Upper lobe of left lung (tissue), 6 donors: ENCODE data around the gene WDFY3. TPM values are rescaled to one million over a fixed set of nuclear protein-coding genes. Genes with fewer than 3 reads are reported as not detected.

Experiments used
- ATAC-seq, 2 donors: fragments of 200-7000 bp; cut with Tn5 transposase; one replicate each; pipeline ENCODE4 v1.9.1; 2022; ENCODE audit warnings: mild to moderate bottlenecking in 2 of 2, moderate library complexity in 2 of 2; ENCODE audit not compliant: low FRiP score in 2 of 2
- DNase-seq, 2 donors: peaks; one replicate each; pipeline ENCODE4 v3.0.0-alpha.2; 2019 to 2020
- H3K27ac ChIP-seq, 4 donors: fragments of 200-600 bp; sonication (generic); one replicate each; pipeline ENCODE4 v1.5.1; 2016 to 2019
- H3K27me3 ChIP-seq, 4 donors: fragments of 200-600 bp; sonication (generic); one replicate each; pipeline ENCODE4 v1.5.1; 2017 to 2019
- H3K36me3 ChIP-seq, 4 donors: fragments of 200-600 bp; sonication (generic); one replicate each; pipeline ENCODE4 v1.5.1; 2016 to 2019
- H3K4me1 ChIP-seq, 4 donors: fragments of 200-600 bp; sonication (generic); one replicate each; pipeline ENCODE4 v1.5.1; 2018 to 2019
- H3K4me3 ChIP-seq, 4 donors: fragments of 200-600 bp; sonication (generic); one replicate each; pipeline ENCODE4 v1.5.1; 2017 to 2019; ENCODE audit warnings: mild to moderate bottlenecking in 2 of 4, moderate library complexity in 1 of 4
- H3K9me3 ChIP-seq, 4 donors: fragments of 200-600 bp; sonication (generic); one replicate each; pipeline ENCODE4 v1.5.1; 2018 to 2019
- EP300 ChIP-seq, 4 donors: sonication (generic); formaldehyde crosslinking; IDR thresholded peaks; one replicate each; pipeline ENCODE4 v1.5.1; 2017; ENCODE audit warnings: antibody characterized with exemption in 4 of 4, control low read depth in 2 of 4
- POLR2A ChIP-seq, 4 donors: fragments of 450-650 bp; IDR thresholded peaks; one replicate each; pipeline ENCODE4 v1.5.1; 2016 to 2017; ENCODE audit warnings: antibody characterized with exemption in 4 of 4, mild to moderate bottlenecking in 2 of 4
- POLR2AphosphoS5 ChIP-seq, 2 donors: sonication (generic); formaldehyde crosslinking; IDR thresholded peaks; one replicate each; pipeline ENCODE4 v1.5.1; 2017; ENCODE audit warnings: antibody characterized with exemption in 2 of 2
- WGBS, 2 donors: methylation state at CpG; one replicate each; pipeline ENCODE4 v1.1.5; 2017 to 2018; 5-methylcytosine and 5-hydroxymethylcytosine counted together
- total RNA-seq, 6 donors: library from RNA; depleted of rRNA in 4 of 6; stranded (reverse); fragments of >200 nt in 4 of 6; gene quantifications; one replicate each; pipeline versions ENCODE4 v1.1.0 to v1.2.1, GENCODE V29; 2016 to 2021
- TF ChIP-seq, protein P1 (sequence below), 6 experiments: fragments of 450-650 bp in 4 of 6; fragments of 200-600 bp in 2 of 6; sonication (generic) in 2 of 6; IDR thresholded peaks; one replicate each; pipeline ENCODE4 v1.5.1; 2016 to 2019; ENCODE audit warnings: antibody characterized with exemption in 6 of 6
- donor health status: DM: no; HTN: no; CAD: no; lungs with moderate emphysema.
- donor health status: DM: no; HTN: yes; CAD: no; lungs with severe emphysema.

Gene WDFY3
- total RNA-seq, 6 donors from 2014 or later, result 52.0 to 159 (median 103) TPM

DNA sequence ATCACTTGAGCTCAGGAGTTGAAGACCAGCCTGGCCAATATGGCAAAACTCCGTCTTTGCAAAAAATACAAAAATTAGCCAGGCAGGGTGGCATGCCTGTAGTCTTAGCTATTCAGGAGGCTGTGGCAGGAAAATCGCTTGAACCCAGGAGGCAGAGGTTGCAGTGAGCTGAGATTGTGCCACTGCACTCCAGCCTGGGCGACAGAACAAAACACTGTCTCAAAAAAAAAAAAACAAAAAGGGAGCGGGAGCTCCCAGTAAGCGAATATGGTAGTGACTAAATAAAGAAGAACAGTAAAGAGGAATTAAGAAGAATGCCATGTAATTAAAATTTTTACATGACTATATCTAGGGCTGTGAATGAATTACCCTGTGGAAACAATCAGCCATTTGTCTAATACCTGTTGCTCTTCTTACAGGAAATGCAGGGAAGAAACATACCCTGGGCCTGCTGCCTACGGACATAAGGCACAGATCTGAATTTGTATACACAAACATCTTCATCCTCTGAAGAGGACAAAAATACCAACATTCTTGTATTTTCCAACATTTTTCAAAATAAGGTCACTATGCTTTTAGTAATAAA is 11.4 kb downstream of the WDFY3 start:
- H3K27ac ChIP-seq, result no peak overlapping the region
- TF ChIP-seq EP300 (IDR thresholded peaks at IDR 0.05) (no peak), POLR2A (IDR thresholded peaks at IDR 0.05) (no peak), POLR2AphosphoS5 (IDR thresholded peaks at IDR 0.05) (no peak)
- TF ChIP-seq, protein P1, sequence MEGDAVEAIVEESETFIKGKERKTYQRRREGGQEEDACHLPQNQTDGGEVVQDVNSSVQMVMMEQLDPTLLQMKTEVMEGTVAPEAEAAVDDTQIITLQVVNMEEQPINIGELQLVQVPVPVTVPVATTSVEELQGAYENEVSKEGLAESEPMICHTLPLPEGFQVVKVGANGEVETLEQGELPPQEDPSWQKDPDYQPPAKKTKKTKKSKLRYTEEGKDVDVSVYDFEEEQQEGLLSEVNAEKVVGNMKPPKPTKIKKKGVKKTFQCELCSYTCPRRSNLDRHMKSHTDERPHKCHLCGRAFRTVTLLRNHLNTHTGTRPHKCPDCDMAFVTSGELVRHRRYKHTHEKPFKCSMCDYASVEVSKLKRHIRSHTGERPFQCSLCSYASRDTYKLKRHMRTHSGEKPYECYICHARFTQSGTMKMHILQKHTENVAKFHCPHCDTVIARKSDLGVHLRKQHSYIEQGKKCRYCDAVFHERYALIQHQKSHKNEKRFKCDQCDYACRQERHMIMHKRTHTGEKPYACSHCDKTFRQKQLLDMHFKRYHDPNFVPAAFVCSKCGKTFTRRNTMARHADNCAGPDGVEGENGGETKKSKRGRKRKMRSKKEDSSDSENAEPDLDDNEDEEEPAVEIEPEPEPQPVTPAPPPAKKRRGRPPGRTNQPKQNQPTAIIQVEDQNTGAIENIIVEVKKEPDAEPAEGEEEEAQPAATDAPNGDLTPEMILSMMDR (IDR thresholded peaks at IDR 0.05), result no peak
- H3K27me3 ChIP-seq, result no peaks in the 10 kb centered on the region
- peaks cover 18 to 43% (median 30%) of the 10 kb centered on the region in 4 donors for H3K4me1 ChIP-seq
- 77 to 80% methylated on average over 6 of the region's 6 CpGs for WGBS, 2 donors
- DNase-seq (no peak), ATAC-seq (no peak)
- H3K9me3 ChIP-seq, result no peaks in the 10 kb centered on the region
- no peaks in the 10 kb centered on the region for H3K36me3 ChIP-seq
- H3K4me3 ChIP-seq, result no peak overlapping the region

DNA sequence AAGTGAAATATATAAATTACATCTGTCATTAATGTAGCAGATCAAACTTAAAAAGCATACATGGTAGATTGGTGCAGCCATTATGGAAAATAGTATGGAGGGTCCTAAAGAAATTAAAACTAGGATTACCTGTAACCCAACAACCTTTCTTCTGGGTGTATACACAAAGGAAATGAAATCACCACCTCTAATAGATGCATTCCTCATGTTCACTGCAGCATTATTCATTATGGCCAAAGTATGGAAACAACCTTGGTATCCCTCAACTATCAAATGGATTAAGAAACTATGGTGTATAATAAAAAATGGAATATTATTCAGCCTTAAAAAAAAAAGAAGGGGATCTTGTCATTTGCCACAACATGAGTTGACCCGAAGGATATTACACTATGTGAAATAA is 13.7 kb downstream of the WDFY3 start:
- 94 to 100% methylated on average over 1 of the region's 1 CpG for WGBS, 2 donors
- TF ChIP-seq, protein P1 (IDR thresholded peaks at IDR 0.05), result no peak
- TF ChIP-seq POLR2A (IDR thresholded peaks at IDR 0.05) (no peak), EP300 (IDR thresholded peaks at IDR 0.05) (no peak), POLR2AphosphoS5 (IDR thresholded peaks at IDR 0.05) (no peak)
- H3K9me3 ChIP-seq, result no peaks in the 10 kb centered on the region
- no peaks in the 10 kb centered on the region for H3K27me3 ChIP-seq
- H3K27ac ChIP-seq, result no peak overlapping the region
- DNase-seq, result no peak
- peaks cover 24 to 48% (median 37%) of the 10 kb centered on the region in 4 donors for H3K4me1 ChIP-seq
- H3K36me3 ChIP-seq, result no peaks in the 10 kb centered on the region
- no peak for ATAC-seq
- H3K4me3 ChIP-seq, result no peak overlapping the region

DNA sequence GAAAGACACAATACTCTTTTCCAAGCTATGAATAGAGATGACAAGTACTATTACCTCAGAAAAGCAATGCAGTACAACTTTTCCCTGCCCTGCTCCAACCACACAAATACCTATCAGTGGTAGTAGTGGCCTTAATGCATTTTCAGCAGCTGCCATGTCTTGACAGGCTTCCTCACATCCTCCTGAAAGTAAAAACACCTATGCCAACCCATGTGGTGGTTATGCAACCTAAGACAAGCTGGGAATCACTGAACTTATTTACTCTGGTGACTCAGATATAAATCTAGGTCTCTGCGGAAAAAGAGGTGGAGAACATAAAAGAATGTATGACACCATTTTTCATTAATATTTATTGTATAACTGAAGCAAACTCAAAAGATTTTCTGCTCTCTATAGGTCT is 14.5 kb downstream of the WDFY3 start:
- DNase-seq (peak in 1 of 2 donors; percentile 35), ATAC-seq (peak; percentile 40 to 53)
- H3K36me3 ChIP-seq, result no peaks in the 10 kb centered on the region
- 0 to 29% methylated on average over 1 of the region's 1 CpG for WGBS, 2 donors
- TF ChIP-seq POLR2A (IDR thresholded peaks at IDR 0.05), result no peak
- no peak for TF ChIP-seq POLR2AphosphoS5 (IDR thresholded peaks at IDR 0.05)
- TF ChIP-seq EP300 (IDR thresholded peaks at IDR 0.05), result no peak
- TF ChIP-seq, protein P1 (IDR thresholded peaks at IDR 0.05), result no peak
- no peaks in the 10 kb centered on the region for H3K9me3 ChIP-seq
- no peak overlapping the region for H3K27ac ChIP-seq
- no peaks in the 10 kb centered on the region for H3K27me3 ChIP-seq
- H3K4me1 ChIP-seq, result peaks cover 19 to 46% (median 35%) of the 10 kb centered on the region in 4 donors
- H3K4me3 ChIP-seq, result no peak overlapping the region

DNA sequence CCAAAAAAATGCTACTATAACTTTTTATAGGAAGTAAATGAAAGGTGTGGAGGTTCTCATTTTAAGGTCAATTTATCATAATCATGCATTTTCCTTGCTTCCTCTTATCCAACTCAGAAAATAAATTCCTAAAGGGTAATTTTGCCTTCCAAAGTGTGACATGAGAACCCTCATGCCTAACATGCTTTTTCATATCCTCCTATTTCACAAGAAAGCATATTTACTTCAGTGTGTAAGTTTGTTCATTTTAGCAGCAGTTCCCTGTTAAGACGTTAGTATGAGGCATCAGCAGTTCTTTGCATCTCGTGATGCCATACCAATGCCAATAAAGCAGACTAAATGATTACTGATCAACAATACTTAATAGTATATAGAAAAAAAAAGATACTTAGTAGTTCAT is 18.4 kb downstream of the WDFY3 start:
- peak overlapping the region in 2 of 4 donors; percentile 19 to 32 for H3K27ac ChIP-seq
- no peak overlapping the region for H3K4me3 ChIP-seq
- no peaks in the 10 kb centered on the region for H3K36me3 ChIP-seq
- no peaks in the 10 kb centered on the region for H3K27me3 ChIP-seq
- no peaks in the 10 kb centered on the region for H3K9me3 ChIP-seq
- WGBS, 2 donors, result 35 to 43% methylated on average over 2 of the region's 2 CpGs
- peaks cover 12 to 43% (median 33%) of the 10 kb centered on the region in 4 donors for H3K4me1 ChIP-seq
- TF ChIP-seq EP300 (IDR thresholded peaks at IDR 0.05) (no peak), POLR2A (IDR thresholded peaks at IDR 0.05) (no peak), POLR2AphosphoS5 (IDR thresholded peaks at IDR 0.05) (no peak)
- TF ChIP-seq, protein P1 (IDR thresholded peaks at IDR 0.05), result no peak
- ATAC-seq, result peak in 1 of 2 donors; percentile 21
- no peak for DNase-seq

DNA sequence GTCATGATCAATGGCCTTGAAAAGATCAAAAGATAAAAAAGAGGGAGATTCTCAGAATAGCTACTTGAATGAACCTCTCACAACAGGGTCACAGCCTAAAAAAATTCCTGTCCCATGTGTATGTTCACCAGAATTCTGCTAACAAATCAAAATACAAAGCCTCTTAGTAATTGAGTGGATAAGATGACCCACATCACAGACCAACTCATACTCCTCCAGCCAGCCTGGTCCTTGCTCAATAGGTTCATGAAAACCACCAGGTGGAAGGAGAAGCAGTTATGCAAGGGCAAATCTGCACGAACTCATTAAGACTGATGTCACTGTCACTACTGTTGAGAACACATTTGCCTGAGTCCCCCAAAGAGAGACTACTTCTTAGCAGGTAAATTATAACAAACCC is 21.5 kb downstream of the WDFY3 start:
- peak in 1 of 2 donors; percentile 36 for DNase-seq
- WGBS, 2 donors, result 21 to 42% methylated on average over 1 of the region's 1 CpG
- H3K36me3 ChIP-seq, result no peaks in the 10 kb centered on the region

More for the DNA sequence above, 21.5 kb downstream of the WDFY3 start:
- peaks cover 12 to 31% (median 20%) of the 10 kb centered on the region in 4 donors for H3K4me1 ChIP-seq
- H3K27me3 ChIP-seq, result no peaks in the 10 kb centered on the region
- H3K27ac ChIP-seq, result no peak overlapping the region
- TF ChIP-seq POLR2A (IDR thresholded peaks at IDR 0.05) (no peak), POLR2AphosphoS5 (IDR thresholded peaks at IDR 0.05) (no peak)
- TF ChIP-seq, protein P1 (IDR thresholded peaks at IDR 0.05), result no peak
- peak in 1 of 2 donors; percentile 40 for ATAC-seq
- H3K4me3 ChIP-seq, result no peak overlapping the region
- peaks cover 0 to 15% (median 12%) of the 10 kb centered on the region in 4 donors for H3K9me3 ChIP-seq
